Spinal cord (tissue), 10 donors: Measurements from ENCODE around the gene ANO4. TPM values are rescaled to one million over a fixed set of nuclear protein-coding genes. Genes with fewer than 3 reads are reported as not detected.

Source experiments
- DNase-seq, 6 donors: peaks; one replicate each; pipeline versions ENCODE4 v3.0.0 to v3.0.0-alpha.2; 2013 to 2015; ENCODE audit warnings: low spot score in 6 of 6, low read depth in 4 of 6
- H3K27ac ChIP-seq: one replicate; pipeline ENCODE4 v1.5.1; 2013; ENCODE audit warnings: low read depth, low read length, control low read depth
- H3K27me3 ChIP-seq: one replicate; pipeline ENCODE4 v1.6.1; 2013; ENCODE audit warnings: low read length; ENCODE audit not compliant: control insufficient read depth, insufficient read depth
- H3K36me3 ChIP-seq: one replicate; pipeline ENCODE4 v1.6.1; 2013; ENCODE audit warnings: low read length; ENCODE audit not compliant: control insufficient read depth, insufficient read depth
- H3K4me1 ChIP-seq: one replicate; pipeline ENCODE4 v1.6.1; 2013; ENCODE audit warnings: low read length; ENCODE audit not compliant: control insufficient read depth, insufficient read depth
- H3K4me3 ChIP-seq: one replicate; pipeline ENCODE4 v1.5.1; 2013; ENCODE audit warnings: low read depth, low read length, control low read depth
- H3K9me3 ChIP-seq: one replicate; pipeline ENCODE4 v1.6.1; 2013; ENCODE audit warnings: low read length; ENCODE audit not compliant: control insufficient read depth, insufficient read depth
- WGBS: methylation state at CpG from one replicate; pipeline ENCODE4 v1.1.5; 2013; ENCODE audit warnings: missing lambda C conversion rate; ENCODE audit not compliant: insufficient coverage; 5-methylcytosine and 5-hydroxymethylcytosine counted together
- polyA plus RNA-seq, 2 donors: library from polyadenylated mRNA; unstranded; fragments of 120-200 nt; gene quantifications; one replicate each; pipeline ENCODE4 v1.2.1, GENCODE V29; 2013; ENCODE audit not compliant: insufficient read length in 2 of 2
- total RNA-seq, 2 donors: library from RNA; depleted of rRNA in 1 of 2; stranded (reverse); fragments of 120-200 nt in 1 of 2; fragments of >200 nt in 1 of 2; gene quantifications; one replicate each; pipeline versions ENCODE4 v1.2.3 to v1.2.4, GENCODE V29; 2013 to 2014
- donor health status: healthy.

ANO4 gene
- total and polyA plus RNA-seq, 4 donors = 14.5 to 47.1 (median 22.7) TPM

- DNase-seq = no peak
- no peak overlapping the region for H3K4me3 ChIP-seq
Observed at GRCh38 chr12:101038289-101038871, 243.8 kb downstream of the ANO4 start.

GRCh38 chr12:101039848-101040531, 245.4 kb downstream of the ANO4 start:
- WGBS = 100% methylated on average over 1 of the region's 6 CpGs
- no peaks in the 10 kb centered on the region for H3K9me3 ChIP-seq
- no peaks in the 10 kb centered on the region for H3K4me1 ChIP-seq
- H3K27me3 ChIP-seq = no peaks in the 10 kb centered on the region
- no peak overlapping the region for H3K27ac ChIP-seq
- no peak overlapping the region for H3K4me3 ChIP-seq
- DNase-seq = no peak
- no peaks in the 10 kb centered on the region for H3K36me3 ChIP-seq

More at GRCh38 chr12:101038289-101038871, 243.8 kb downstream of the ANO4 start:
- no peak overlapping the region for H3K27ac ChIP-seq
- no peaks in the 10 kb centered on the region for H3K36me3 ChIP-seq
- no peaks in the 10 kb centered on the region for H3K9me3 ChIP-seq
- H3K27me3 ChIP-seq = no peaks in the 10 kb centered on the region
- no peaks in the 10 kb centered on the region for H3K4me1 ChIP-seq
- no CpG with 5 or more reads among the region's 2 CpGs for WGBS

GRCh38 chr12:101040936-101041335, 246.4 kb downstream of the ANO4 start:
- no peak overlapping the region for H3K27ac ChIP-seq
- H3K27me3 ChIP-seq = no peaks in the 10 kb centered on the region
- no peak overlapping the region for H3K4me3 ChIP-seq
- no peaks in the 10 kb centered on the region for H3K4me1 ChIP-seq
- H3K9me3 ChIP-seq = no peaks in the 10 kb centered on the region
- H3K36me3 ChIP-seq = no peaks in the 10 kb centered on the region
- no peak for DNase-seq

- 90% methylated on average over 4 of the region's 8 CpGs for WGBS
Observed at GRCh38 chr12:101042211-101042610, 247.6 kb downstream of the ANO4 start.

GRCh38 chr12:101044512-101045059, 250.0 kb downstream of the ANO4 start:
- Histone ChIP-seq H3K4me1 (no peaks in the 10 kb centered on the region), H3K36me3 (no peaks in the 10 kb centered on the region), H3K27me3 (no peaks in the 10 kb centered on the region), H3K27ac (no peak overlapping the region), H3K4me3 (no peak overlapping the region), H3K9me3 (no peaks in the 10 kb centered on the region)
- 29% methylated on average over 1 of the region's 2 CpGs for WGBS
- DNase-seq = peak in 3 of 6 donors; percentile 2 to 18 (median 9)

More at GRCh38 chr12:101042211-101042610, 247.6 kb downstream of the ANO4 start:
- no peaks in the 10 kb centered on the region for H3K27me3 ChIP-seq
- H3K4me1 ChIP-seq = no peaks in the 10 kb centered on the region
- H3K36me3 ChIP-seq = no peaks in the 10 kb centered on the region
- H3K27ac ChIP-seq = no peak overlapping the region
- no peak for DNase-seq
- H3K9me3 ChIP-seq = no peaks in the 10 kb centered on the region
- H3K4me3 ChIP-seq = no peak overlapping the region

- H3K27ac ChIP-seq = no peak overlapping the region
- no peaks in the 10 kb centered on the region for H3K27me3 ChIP-seq
- H3K4me1 ChIP-seq = no peaks in the 10 kb centered on the region
- DNase-seq = no peak
- no peak overlapping the region for H3K4me3 ChIP-seq
- WGBS = 76% methylated on average over 7 of the region's 7 CpGs
- H3K9me3 ChIP-seq = no peaks in the 10 kb centered on the region
- H3K36me3 ChIP-seq = no peaks in the 10 kb centered on the region
Observed at GRCh38 chr12:101045486-101046464, 251.2 kb downstream of the ANO4 start.

- no peaks in the 10 kb centered on the region for H3K4me1 ChIP-seq
- no CpG with 5 or more reads among the region's 1 CpG for WGBS
- no peaks in the 10 kb centered on the region for H3K36me3 ChIP-seq
- DNase-seq = no peak
- no peaks in the 10 kb centered on the region for H3K27me3 ChIP-seq
- H3K27ac ChIP-seq = no peak overlapping the region
- H3K4me3 ChIP-seq = no peak overlapping the region
- H3K9me3 ChIP-seq = no peaks in the 10 kb centered on the region
Observed at GRCh38 chr12:101047652-101048051, 253.1 kb downstream of the ANO4 start.

GRCh38 chr12:101050631-101051030, 256.1 kb downstream of the ANO4 start:
- no peak for DNase-seq
- H3K27me3 ChIP-seq = no peaks in the 10 kb centered on the region
- H3K36me3 ChIP-seq = no peaks in the 10 kb centered on the region
- no peaks in the 10 kb centered on the region for H3K4me1 ChIP-seq
- H3K27ac ChIP-seq = no peak overlapping the region
- H3K4me3 ChIP-seq = no peak overlapping the region
- H3K9me3 ChIP-seq = no peaks in the 10 kb centered on the region
- no CpG with 5 or more reads among the region's 1 CpG for WGBS

GRCh38 chr12:101051151-101051550, 256.6 kb downstream of the ANO4 start:
- Histone ChIP-seq H3K4me1 (no peaks in the 10 kb centered on the region), H3K4me3 (no peak overlapping the region), H3K36me3 (no peaks in the 10 kb centered on the region), H3K27ac (no peak overlapping the region), H3K9me3 (no peaks in the 10 kb centered on the region), H3K27me3 (no peaks in the 10 kb centered on the region)
- DNase-seq = no peak
